HL-60 (cell line): ENCODE measurements around the gene THBS4.

Source experiments
- CTCF ChIP-seq: IDR thresholded peaks from one replicate; pipeline ENCODE4 v1.5.1; 2011; ENCODE audit warnings: low read length, control low read depth, inconsistent platforms; ENCODE audit not compliant: insufficient read depth
- GABPA ChIP-seq: IDR thresholded peaks from 2 replicates; pipeline ENCODE4 v1.6.1; 2012; ENCODE audit warnings: low read depth
- POLR2AphosphoS5 ChIP-seq: IDR thresholded peaks from 2 replicates; pipeline ENCODE4 v1.6.1; 2012; ENCODE audit warnings: low read depth
- REST ChIP-seq: IDR thresholded peaks from 2 replicates; pipeline ENCODE4 v1.6.1; 2012; ENCODE audit warnings: low read depth; ENCODE audit not compliant: insufficient replicate concordance
- SPI1 ChIP-seq: IDR thresholded peaks from 2 replicates; pipeline ENCODE4 v1.6.1; 2012; ENCODE audit warnings: low read depth, mild to moderate bottlenecking, borderline replicate concordance

- TF ChIP-seq CTCF (no peak), POLR2AphosphoS5 (no peak), REST (no peak), GABPA (no peak), SPI1 (peak; percentile 73)
These were observed 87.4 kb downstream of the THBS4 start for GRCh38 chr5:80122579-80122978.
